Ovary (tissue), 9 donors: ENCODE data around the gene TPH2. TPM values are rescaled to one million over a fixed set of nuclear protein-coding genes. Genes with fewer than 3 reads are reported as not detected.

Experiments
- DNase-seq, 5 donors: peaks; one replicate each; pipeline ENCODE4 v3.0.0-alpha.2; 2019 to 2020
- H3K27ac ChIP-seq, 2 donors: fragments of 200-600 bp; one replicate each; pipeline versions ENCODE4 v1.5.1 to v1.8.0; 2019 to 2022
- H3K27me3 ChIP-seq: fragments of 200-600 bp; one replicate; pipeline ENCODE4 v1.8.0; 2022
- H3K36me3 ChIP-seq: fragments of 200-600 bp; sonication (generic); one replicate; pipeline ENCODE4 v1.5.1; 2019
- H3K4me1 ChIP-seq: one replicate; pipeline ENCODE4 v1.8.1; 2013; ENCODE audit warnings: mild to moderate bottlenecking, moderate library complexity; ENCODE audit not compliant: insufficient read depth
- H3K4me3 ChIP-seq: fragments of 200-600 bp; sonication (generic); one replicate; pipeline ENCODE4 v1.5.1; 2017
- H3K9me3 ChIP-seq, 2 donors: fragments of 200-600 bp in 1 of 2; sonication (generic) in 1 of 2; one replicate each; pipeline versions ENCODE4 v1.5.1 to v1.8.1; 2013 to 2019; ENCODE audit warnings: mild to moderate bottlenecking in 1 of 2, moderate library complexity in 1 of 2
- EP300 ChIP-seq: sonication (generic); formaldehyde crosslinking; IDR thresholded peaks from one replicate; pipeline ENCODE4 v1.6.1; 2017; ENCODE audit warnings: antibody characterized with exemption
- POLR2A ChIP-seq: fragments of 450-650 bp; IDR thresholded peaks from one replicate; pipeline ENCODE4 v1.6.1; 2017; ENCODE audit warnings: antibody characterized with exemption, mild to moderate bottlenecking, moderate library complexity
- WGBS, 3 donors: extraction: QIAGEN DNeasy Blood & Tissue Kit in 1 of 3; methylation state at CpG; one replicate each; pipeline versions ENCODE4 v1.1.5 to v1.1.7; 2013 to 2017; 5-methylcytosine and 5-hydroxymethylcytosine counted together
- intact Hi-C, 4 donors: fragments of 100-400 bp; cut with DNase I; formaldehyde crosslinking; loops; one replicate each; pipeline versions ENCODE4 v1.11.0 to v1.15.1; 2022 to 2023
- polyA plus RNA-seq, 2 donors: library from polyadenylated mRNA; stranded (reverse); fragments of 200-250 nt in 1 of 2; fragments of 350-450 nt in 1 of 2; fragmentation: Illumina TruSeq in 1 of 2; extraction: RNeasy Lipid Tissue Mini Kit (QIAGEN cat#74804) in 1 of 2; gene quantifications; one replicate each; pipeline ENCODE4 v1.2.3, GENCODE V29; 2013 to 2014
- total RNA-seq, 7 donors: library from RNA; depleted of rRNA in 2 of 7; stranded (reverse); fragments of >200 nt in 2 of 7; fragmentation: NEBNext Ultra II Directional in 3 of 7; extraction: Animal tissue kit (Norgen Biotek cat#: 25700) in 3 of 7; gene quantifications; one replicate each; pipeline versions ENCODE4 v1.1.0 to v1.2.4, GENCODE V29; 2016 to 2023
- TF ChIP-seq, protein P1 (sequence below), 3 donors: fragments of 450-650 bp in 2 of 3; fragments of 200-600 bp in 1 of 3; IDR thresholded peaks; one replicate each; pipeline versions ENCODE4 v1.5.1 to v1.8.0; 2016 to 2022; ENCODE audit warnings: antibody characterized with exemption in 3 of 3, mild to moderate bottlenecking in 1 of 3
- donor health status: DM: no; HTN: no; CAD: no; lungs with moderate emphysema.
- donor health status: DM: no; HTN: no; CAD: no.
- donor health status: Bipolar disorder and iron deficiency.
- donor health status: DM: yes; HTN: yes; CAD: no.
- donor health status: DM: no; HTN: no; CAD: no.
- donor health status: DM: yes; HTN: yes; CAD: no.

The TPH2 gene
- total and polyA plus RNA-seq, 9 donors: 0.23 TPM; not detected in 8

- H3K4me3 ChIP-seq: no peak overlapping the region
These were observed 95.3 kb downstream of the TPH2 start for GRCh38 chr12:72033991-72034390.

DNA sequence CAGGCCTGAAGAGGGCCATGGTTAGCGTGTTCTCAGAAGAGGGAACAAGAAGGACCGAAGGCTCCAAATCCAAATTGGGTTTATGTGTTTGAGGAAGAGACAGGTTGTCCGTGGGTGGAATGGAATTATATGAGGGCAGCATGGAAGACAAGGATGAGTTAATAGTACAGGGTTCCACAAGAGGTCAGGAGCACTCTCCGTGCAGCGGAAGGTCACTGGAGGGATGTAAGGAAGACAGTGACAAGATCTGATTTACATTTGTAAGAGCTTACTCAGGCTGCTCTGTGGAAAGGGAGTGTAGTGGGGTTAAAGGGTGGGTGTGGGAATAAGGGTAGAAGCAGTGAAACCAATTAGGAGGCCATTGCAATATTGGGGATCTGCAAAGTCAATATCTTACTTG lies 97.0 kb downstream of the TPH2 start:
- H3K9me3 ChIP-seq: no peaks in the 10 kb centered on the region
- no peak overlapping the region for H3K27ac ChIP-seq
- TF ChIP-seq, protein P1, sequence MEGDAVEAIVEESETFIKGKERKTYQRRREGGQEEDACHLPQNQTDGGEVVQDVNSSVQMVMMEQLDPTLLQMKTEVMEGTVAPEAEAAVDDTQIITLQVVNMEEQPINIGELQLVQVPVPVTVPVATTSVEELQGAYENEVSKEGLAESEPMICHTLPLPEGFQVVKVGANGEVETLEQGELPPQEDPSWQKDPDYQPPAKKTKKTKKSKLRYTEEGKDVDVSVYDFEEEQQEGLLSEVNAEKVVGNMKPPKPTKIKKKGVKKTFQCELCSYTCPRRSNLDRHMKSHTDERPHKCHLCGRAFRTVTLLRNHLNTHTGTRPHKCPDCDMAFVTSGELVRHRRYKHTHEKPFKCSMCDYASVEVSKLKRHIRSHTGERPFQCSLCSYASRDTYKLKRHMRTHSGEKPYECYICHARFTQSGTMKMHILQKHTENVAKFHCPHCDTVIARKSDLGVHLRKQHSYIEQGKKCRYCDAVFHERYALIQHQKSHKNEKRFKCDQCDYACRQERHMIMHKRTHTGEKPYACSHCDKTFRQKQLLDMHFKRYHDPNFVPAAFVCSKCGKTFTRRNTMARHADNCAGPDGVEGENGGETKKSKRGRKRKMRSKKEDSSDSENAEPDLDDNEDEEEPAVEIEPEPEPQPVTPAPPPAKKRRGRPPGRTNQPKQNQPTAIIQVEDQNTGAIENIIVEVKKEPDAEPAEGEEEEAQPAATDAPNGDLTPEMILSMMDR (IDR thresholded peaks at IDR 0.05): no peak
- TF ChIP-seq POLR2A (no peak), EP300 (no peak)
- WGBS, 3 donors: 61 to 67% (median 61%) methylated on average over 5 of the region's 5 CpGs
- no peak overlapping the region for H3K4me3 ChIP-seq
- H3K36me3 ChIP-seq: no peaks in the 10 kb centered on the region
- H3K27me3 ChIP-seq: no peaks in the 10 kb centered on the region
- no peaks in the 10 kb centered on the region for H3K4me1 ChIP-seq
- no peak for DNase-seq
- intact Hi-C loops: no loop called here

More at GRCh38 chr12:72033991-72034390, 95.3 kb downstream of the TPH2 start:
- Histone ChIP-seq H3K27me3 (no peaks in the 10 kb centered on the region), H3K36me3 (no peaks in the 10 kb centered on the region), H3K9me3 (no peaks in the 10 kb centered on the region), H3K27ac (no peak overlapping the region), H3K4me1 (no peaks in the 10 kb centered on the region)
- no peak for TF ChIP-seq POLR2A
- no peak for TF ChIP-seq EP300
- TF ChIP-seq, protein P1 (IDR thresholded peaks at IDR 0.05): no peak
- WGBS, 3 donors: 87 to 89% (median 89%) methylated on average over 2 of the region's 2 CpGs
- DNase-seq: no peak
- intact Hi-C loops: no loop called here

DNA sequence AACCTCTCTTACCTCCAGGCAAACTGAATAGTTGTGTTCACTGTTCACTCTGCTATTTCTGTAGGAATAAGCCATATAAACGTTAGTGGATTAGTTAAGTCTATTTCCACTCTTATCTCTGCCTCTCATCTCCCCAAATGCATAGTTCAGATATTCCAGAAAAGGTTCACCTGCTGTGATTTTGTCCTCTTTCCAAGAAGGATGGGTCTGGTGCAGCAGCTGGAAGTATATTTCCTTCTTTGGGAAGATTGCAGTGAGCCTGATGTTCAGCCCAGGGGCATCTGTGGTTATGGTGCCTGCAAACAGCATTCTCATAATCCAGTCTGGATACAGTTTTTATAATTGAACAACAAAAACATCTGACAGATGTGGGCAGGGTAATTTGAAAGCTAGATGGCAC lies 97.7 kb downstream of the TPH2 start:
- H3K4me1 ChIP-seq: no peaks in the 10 kb centered on the region
- no peak for TF ChIP-seq EP300
- TF ChIP-seq, protein P1 (IDR thresholded peaks at IDR 0.05): no peak
- intact Hi-C loops: no loop called here
- DNase-seq: no peak
- WGBS, 3 donors: 27 to 41% (median 31%) methylated on average over 1 of the region's 1 CpG
- H3K9me3 ChIP-seq: no peaks in the 10 kb centered on the region
- H3K27me3 ChIP-seq: no peaks in the 10 kb centered on the region
- no peak overlapping the region for H3K27ac ChIP-seq
- no peaks in the 10 kb centered on the region for H3K36me3 ChIP-seq
- H3K4me3 ChIP-seq: no peak overlapping the region

DNA sequence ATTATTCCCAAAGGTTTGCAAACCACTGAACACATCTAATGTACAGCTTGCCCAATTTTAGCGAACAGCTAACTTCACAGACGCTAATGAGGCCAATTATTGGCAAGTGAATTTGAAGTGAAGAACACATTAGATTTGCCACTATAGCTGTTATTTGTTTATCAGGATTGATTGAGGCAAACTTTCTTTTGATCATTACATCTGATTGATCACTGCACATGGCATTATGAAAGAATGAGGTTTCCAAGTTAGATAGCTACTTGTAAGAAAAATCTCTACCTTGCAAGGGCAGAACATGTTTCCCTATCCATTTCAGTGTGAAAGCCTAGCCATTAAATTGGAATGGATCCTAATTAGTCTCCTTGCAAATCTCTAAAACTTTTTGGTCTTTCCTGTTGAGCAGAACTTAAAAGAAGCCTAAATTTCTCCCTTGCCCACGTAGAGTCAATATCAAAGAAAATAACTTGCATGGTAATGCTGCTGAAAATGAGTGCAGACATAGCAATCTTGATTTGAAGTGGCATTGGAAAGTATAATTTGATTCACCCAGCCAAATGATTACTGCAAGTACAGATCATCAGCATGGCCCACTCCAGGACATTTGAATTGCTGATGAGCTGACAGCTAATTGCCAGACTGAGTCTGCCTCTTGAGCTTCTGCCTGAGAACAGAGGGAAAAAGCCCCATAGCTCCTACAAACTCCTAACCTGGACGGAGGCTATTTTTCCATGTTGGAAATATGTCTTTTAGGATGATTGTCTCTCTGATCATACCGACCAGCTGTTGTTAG lies 98.6 kb downstream of the TPH2 start:
- Histone ChIP-seq H3K27me3 (no peaks in the 10 kb centered on the region), H3K4me3 (no peak overlapping the region), H3K36me3 (no peaks in the 10 kb centered on the region), H3K27ac (no peak overlapping the region), H3K9me3 (no peaks in the 10 kb centered on the region), H3K4me1 (no peaks in the 10 kb centered on the region)
- WGBS, 3 donors: 81 to 86% (median 84%) methylated on average over 5 of the region's 5 CpGs
- intact Hi-C loops: no loop called here
- TF ChIP-seq EP300 (no peak), POLR2A (no peak)
- TF ChIP-seq, protein P1 (IDR thresholded peaks at IDR 0.05): no peak
- no peak for DNase-seq
